MG63 (cell line): ENCODE results near the gene LPIN3. TPM values are rescaled to one million over a fixed set of nuclear protein-coding genes. Genes with fewer than 3 reads are reported as not detected.
"Not testable (repeated sequence)": the region's sequence is repeated elsewhere in the genome, so short reads cannot be mapped to it uniquely, and the experiment has no call there.

Experiments
- DNase-seq: peaks from one replicate; pipeline ENCODE4 v3.0.0-alpha.2; 2020
- H3K27me3 ChIP-seq: fragments of 250-450 bp; sonication (Bioruptor Pico); 2 replicates; pipeline ENCODE4 v1.5.1; 2020; ENCODE audit warnings: mild to moderate bottlenecking, moderate library complexity
- H3K36me3 ChIP-seq: fragments of 250-450 bp; sonication (Bioruptor Pico); 2 replicates; pipeline ENCODE4 v1.5.1; 2020; ENCODE audit warnings: mild to moderate bottlenecking, moderate library complexity
- H3K4me3 ChIP-seq: fragments of 250-450 bp; sonication (Bioruptor Pico); 2 replicates; pipeline ENCODE4 v1.5.1; 2020; ENCODE audit warnings: mild to moderate bottlenecking, moderate library complexity
- H3K9me3 ChIP-seq: fragments of 250-450 bp; sonication (Bioruptor Pico); 2 replicates; pipeline ENCODE4 v1.5.1; 2020; ENCODE audit warnings: mild to moderate bottlenecking, moderate library complexity
- total RNA-seq: library from RNA; depleted of rRNA; stranded (reverse); fragments of >200 nt; shearing (Covaris generic); gene quantifications from 2 replicates; pipeline ENCODE4 v1.2.3, GENCODE V29; 2014; ENCODE audit warnings: low replicate concordance; rRNA removed

LPIN3 gene
- total RNA-seq = 3.6 and 8.6 TPM in 2 replicates

GRCh38 chr20:41340327-41341055 lies at the start of gene LPIN3:
LPIN3 (plus strand) TSS chr20:41340821; CDS start chr20:41345804, 4,983 bp downstream.
- H3K4me3 ChIP-seq = peak within 1 kb of the TSS; percentile 59
- peak; percentile 90 for DNase-seq
- H3K9me3 ChIP-seq = no peaks in the 10 kb centered on the region
- no peaks in the 10 kb centered on the region for H3K36me3 ChIP-seq
- no peaks in the 10 kb centered on the region for H3K27me3 ChIP-seq

DNA sequence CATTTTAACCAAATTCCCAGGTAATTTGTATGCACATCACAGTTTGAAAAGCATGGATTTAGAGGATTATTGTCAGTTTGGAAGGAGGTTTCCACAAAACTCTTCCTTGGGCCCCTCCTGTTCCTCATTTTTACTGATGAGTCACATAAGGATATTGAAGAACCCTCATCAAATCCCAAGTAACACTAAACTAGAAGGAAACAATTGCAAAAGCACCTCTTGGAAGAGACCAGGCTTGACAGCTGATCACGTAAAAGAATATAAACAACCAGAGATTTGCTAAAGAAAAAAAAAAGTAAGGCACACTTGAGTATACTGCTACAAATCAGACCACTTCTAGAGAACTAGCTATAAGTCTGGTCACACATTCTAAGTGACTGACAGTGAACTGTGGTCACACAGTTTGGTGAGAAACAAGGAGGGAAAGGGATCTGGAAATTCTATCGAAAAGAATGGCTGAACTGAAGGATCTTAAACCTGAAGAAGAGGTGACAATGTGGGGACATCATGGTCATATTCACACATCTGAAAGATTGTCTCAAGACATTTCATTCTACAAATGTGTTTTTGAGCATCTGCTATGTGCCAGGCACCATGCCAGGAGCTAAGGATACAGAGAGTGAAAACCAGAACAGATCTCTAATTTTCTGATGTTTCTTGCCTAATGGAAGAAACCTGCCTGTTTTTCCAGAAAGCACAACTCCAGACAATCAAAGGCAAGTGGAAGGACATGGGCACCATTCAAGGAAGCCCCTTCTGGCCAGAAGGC lies 47.2 kb upstream of the LPIN3 start:
- Histone ChIP-seq H3K27me3 (no peaks in the 10 kb centered on the region), H3K4me3 (no peak overlapping the region), H3K36me3 (peaks cover 6% of the 10 kb centered on the region; the same call in 1 of the 2 replicates), H3K9me3 (peaks cover 6% of the 10 kb centered on the region)
- no peak for DNase-seq

GRCh38 chr20:41299899-41300298 lies 40.7 kb upstream of the LPIN3 start:
- DNase-seq = no peak
- Histone ChIP-seq H3K4me3 (no peak overlapping the region), H3K27me3 (no peaks in the 10 kb centered on the region), H3K36me3 (no peaks in the 10 kb centered on the region; the same call in 1 of the 2 replicates), H3K9me3 (no peaks in the 10 kb centered on the region)

- Histone ChIP-seq H3K27me3 (no peaks in the 10 kb centered on the region), H3K4me3 (no peak overlapping the region), H3K9me3 (no peaks in the 10 kb centered on the region), H3K36me3 (no peaks in the 10 kb centered on the region; the same call in 1 of the 2 replicates)
- no peak for DNase-seq
These were observed 40.2 kb upstream of the LPIN3 start for GRCh38 chr20:41300383-41300782.

DNA sequence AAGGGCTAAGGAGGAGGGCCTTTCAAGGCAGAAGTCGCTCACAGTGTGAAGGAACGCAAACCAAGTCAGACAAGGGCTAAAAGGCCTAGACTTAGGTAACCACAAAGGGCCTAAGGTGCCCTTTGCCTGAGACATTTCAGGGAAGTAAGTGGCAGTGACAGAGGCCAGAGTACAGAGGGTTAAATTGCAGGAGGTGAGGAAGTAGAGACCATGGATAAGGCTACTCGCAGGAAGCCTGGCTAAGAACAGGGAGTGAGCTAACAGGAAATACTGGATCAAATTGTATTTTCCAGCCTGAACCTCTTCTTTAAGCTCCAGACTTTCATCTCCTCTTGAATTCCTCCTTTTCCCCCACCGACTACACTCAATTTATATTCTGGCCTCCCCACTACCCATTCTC lies 39.7 kb upstream of the LPIN3 start:
- H3K27me3 ChIP-seq = no peaks in the 10 kb centered on the region
- no peaks in the 10 kb centered on the region; the same call in 1 of the 2 replicates for H3K36me3 ChIP-seq
- no peak overlapping the region for H3K4me3 ChIP-seq
- no peak for DNase-seq
- no peaks in the 10 kb centered on the region for H3K9me3 ChIP-seq

DNA sequence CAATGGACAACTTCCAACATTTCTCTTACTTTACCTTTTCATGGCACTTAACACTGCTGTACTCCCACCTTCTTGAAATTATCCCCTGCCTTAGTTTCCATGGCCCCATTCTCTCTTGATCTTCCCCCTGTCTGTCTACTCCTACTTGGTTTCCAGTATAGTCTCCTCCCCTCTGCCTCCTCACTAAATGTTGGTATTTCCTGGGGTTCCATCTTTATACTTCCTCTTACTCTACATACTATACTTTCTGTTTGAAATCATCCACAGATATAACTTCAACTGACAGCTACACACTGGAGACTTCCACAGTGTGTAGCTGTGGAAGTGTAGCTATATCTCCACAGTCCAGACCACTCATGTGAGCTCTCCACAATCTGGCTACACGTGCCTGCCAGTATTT lies 36.6 kb upstream of the LPIN3 start:
- H3K27me3 ChIP-seq = no peaks in the 10 kb centered on the region
- H3K4me3 ChIP-seq = no peak overlapping the region
- DNase-seq = no peak
- H3K9me3 ChIP-seq = no peaks in the 10 kb centered on the region
- peaks cover 2% of the 10 kb centered on the region for H3K36me3 ChIP-seq

GRCh38 chr20:41304424-41305079 lies 36.1 kb upstream of the LPIN3 start:
- no peak overlapping the region for H3K4me3 ChIP-seq
- H3K27me3 ChIP-seq = no peaks in the 10 kb centered on the region
- H3K9me3 ChIP-seq = no peaks in the 10 kb centered on the region
- H3K36me3 ChIP-seq = peaks cover 2% of the 10 kb centered on the region
- DNase-seq = no peak

- H3K4me3 ChIP-seq = no peak overlapping the region
- no peaks in the 10 kb centered on the region for H3K9me3 ChIP-seq
- H3K27me3 ChIP-seq = no peaks in the 10 kb centered on the region
- peaks cover 2% of the 10 kb centered on the region for H3K36me3 ChIP-seq
- DNase-seq = no peak
These were observed 34.4 kb upstream of the LPIN3 start for GRCh38 chr20:41306061-41306727.

GRCh38 chr20:41307021-41307420 lies 33.6 kb upstream of the LPIN3 start:
- H3K36me3 ChIP-seq = peaks cover 6% of the 10 kb centered on the region
- H3K27me3 ChIP-seq = no peaks in the 10 kb centered on the region
- H3K4me3 ChIP-seq = no peak overlapping the region
- H3K9me3 ChIP-seq = no peaks in the 10 kb centered on the region
- no peak for DNase-seq

- Histone ChIP-seq H3K9me3 (0 out of 2 replicates have a peak, but pooled peaks cover 2% of the 10 kb centered on the region), H3K27me3 (no peaks in the 10 kb centered on the region), H3K4me3 (no peak overlapping the region), H3K36me3 (peaks cover 17% of the 10 kb centered on the region)
- peak; percentile 16 for DNase-seq
These were observed 32.3 kb upstream of the LPIN3 start for GRCh38 chr20:41308290-41308711.

GRCh38 chr20:41308726-41309413 lies 31.8 kb upstream of the LPIN3 start:
- Histone ChIP-seq H3K4me3 (no peak overlapping the region), H3K36me3 (peaks cover 17% of the 10 kb centered on the region), H3K27me3 (no peaks in the 10 kb centered on the region), H3K9me3 (0 out of 2 replicates have a peak, but pooled peaks cover 2% of the 10 kb centered on the region)
- DNase-seq = no peak

DNA sequence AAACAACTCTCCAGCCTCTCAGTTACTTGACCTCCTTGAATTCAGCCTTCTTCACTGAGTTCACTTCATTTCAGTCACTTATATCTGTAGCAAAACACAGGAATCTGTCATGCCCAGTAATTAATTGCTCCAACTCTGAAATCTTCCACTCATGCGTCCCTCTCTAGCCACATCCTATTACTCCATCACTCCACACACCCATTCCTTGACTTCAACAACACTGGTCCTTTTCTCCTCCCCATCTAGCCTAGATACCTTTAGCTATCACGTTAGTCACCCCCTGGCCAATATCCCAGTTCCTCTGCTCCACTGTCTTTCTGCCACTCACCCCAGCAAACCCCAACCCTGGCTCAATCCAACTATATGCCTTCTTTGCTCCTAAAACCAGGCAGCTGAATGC lies 30.8 kb upstream of the LPIN3 start:
- peak; percentile 65 for DNase-seq

DNA sequence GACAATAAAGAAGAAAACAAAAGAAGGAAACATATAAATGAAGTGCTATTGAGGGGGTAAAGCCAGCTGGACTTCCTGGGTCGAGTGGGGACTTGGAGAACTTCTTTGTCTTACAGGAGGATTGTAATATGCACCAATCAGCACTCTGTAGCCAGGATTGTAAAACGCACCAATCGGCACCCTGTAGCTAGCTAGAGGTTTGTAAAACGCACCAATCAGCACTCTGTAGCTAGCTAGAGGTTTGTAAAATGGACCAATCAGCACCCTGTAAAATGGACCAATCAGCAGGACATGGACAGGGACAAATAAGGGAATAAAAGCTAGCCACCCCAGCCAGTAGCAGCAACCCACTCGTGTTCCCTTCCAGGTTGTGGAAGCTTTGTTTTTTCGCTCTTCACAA lies 28.6 kb upstream of the LPIN3 start:
- H3K27me3 ChIP-seq, H3K9me3 ChIP-seq, DNase-seq, H3K4me3 ChIP-seq: not testable (repeated sequence)
- peaks cover 14% of the 10 kb centered on the region for H3K36me3 ChIP-seq

More for the DNA sequence above, 30.8 kb upstream of the LPIN3 start:
- Histone ChIP-seq H3K9me3 (0 out of 2 replicates have a peak, but pooled peaks cover 2% of the 10 kb centered on the region), H3K27me3 (no peaks in the 10 kb centered on the region), H3K36me3 (peaks cover 17% of the 10 kb centered on the region), H3K4me3 (no peak overlapping the region)

GRCh38 chr20:41314386-41314785 lies 26.2 kb upstream of the LPIN3 start:
- Histone ChIP-seq H3K36me3 (peaks cover 14% of the 10 kb centered on the region), H3K4me3 (no peak overlapping the region), H3K27me3 (no peaks in the 10 kb centered on the region), H3K9me3 (0 out of 2 replicates have a peak, but pooled peaks cover 2% of the 10 kb centered on the region)
- DNase-seq = no peak

GRCh38 chr20:41316051-41316450 lies 24.6 kb upstream of the LPIN3 start:
- Histone ChIP-seq H3K9me3 (0 out of 2 replicates have a peak, but pooled peaks cover 2% of the 10 kb centered on the region), H3K36me3 (peaks cover 14% of the 10 kb centered on the region), H3K27me3 (no peaks in the 10 kb centered on the region), H3K4me3 (peak overlapping the region; percentile 75)
- DNase-seq = no peak
